Measurements from ENCODE around the gene AVPR1A.

- TF ChIP-seq CTCF (IDR thresholded peaks at IDR 0.05; ENCODE audit: low read length) (no peak), EZH2 (IDR thresholded peaks at IDR 0.05; ENCODE audit: borderline replicate concordance, low read length) (no peak)
Observed at GRCh38 chr12:63095369-63095980, 55.5 kb downstream of the AVPR1A start.

Data from OCI-LY1 (cell line).